Small intestine (tissue), 4 donors: ENCODE data around the gene STS. TPM values are rescaled to one million over a fixed set of nuclear protein-coding genes. Genes with fewer than 3 reads are reported as not detected.

ENCODE experiments used
- polyA plus RNA-seq, 4 donors: library from polyadenylated mRNA; stranded (reverse) in 3 of 4; unstranded in 1 of 4; fragments of 200-250 nt in 3 of 4; fragments of 120-200 nt in 1 of 4; gene quantifications; one replicate each; pipeline versions ENCODE4 v1.2.1 to v1.2.3, GENCODE V29; 2013
- donor health status: healthy with polysubstance abuse.
- donor health status: Bipolar disorder and iron deficiency.
- donor health status: healthy.

The STS gene
- polyA plus RNA-seq, 4 donors, result 0.67 to 4.9 (median 2.4) TPM

Other genes starting within 250 kb of the STS start
- gene PUDP, start 441 bp downstream of the STS start, polyA plus RNA-seq, result 10 to 100 TPM; 16.3 to 40.4 (median 18.5) TPM